Spleen (tissue), 7 donors: ENCODE data around the gene IP6K3.

Source experiments
- POLR2A ChIP-seq, 3 donors: fragments of 450-650 bp; IDR thresholded peaks; one replicate each; pipeline ENCODE4 v1.5.1; 2017; ENCODE audit warnings: antibody characterized with exemption in 3 of 3, mild to moderate bottlenecking in 1 of 3
- TF ChIP-seq, protein P1 (sequence below), 11 experiments: fragments of 200-600 bp in 7 of 11; fragments of 450-650 bp in 4 of 11; sonication (generic) in 4 of 11; IDR thresholded peaks in 8 of 11; conservative IDR thresholded peaks in 3 of 11; 1 replicate in 7 of 11; 2 replicates in 4 of 11; pipeline versions ENCODE4 v1.4.0 to v1.8.0; 2016 to 2021; ENCODE audit warnings: antibody characterized with exemption in 11 of 11, inconsistent platforms in 4 of 11, mild to moderate bottlenecking in 1 of 11
- donor health status: DM: no; HTN: no; CAD: no; lungs with moderate emphysema.
- donor health status: DM: no; HTN: no; CAD: no.
- donor health status: DM: no; HTN: no; CAD: no.

- no peak for TF ChIP-seq POLR2A (IDR thresholded peaks at IDR 0.05)
- TF ChIP-seq, protein P1, sequence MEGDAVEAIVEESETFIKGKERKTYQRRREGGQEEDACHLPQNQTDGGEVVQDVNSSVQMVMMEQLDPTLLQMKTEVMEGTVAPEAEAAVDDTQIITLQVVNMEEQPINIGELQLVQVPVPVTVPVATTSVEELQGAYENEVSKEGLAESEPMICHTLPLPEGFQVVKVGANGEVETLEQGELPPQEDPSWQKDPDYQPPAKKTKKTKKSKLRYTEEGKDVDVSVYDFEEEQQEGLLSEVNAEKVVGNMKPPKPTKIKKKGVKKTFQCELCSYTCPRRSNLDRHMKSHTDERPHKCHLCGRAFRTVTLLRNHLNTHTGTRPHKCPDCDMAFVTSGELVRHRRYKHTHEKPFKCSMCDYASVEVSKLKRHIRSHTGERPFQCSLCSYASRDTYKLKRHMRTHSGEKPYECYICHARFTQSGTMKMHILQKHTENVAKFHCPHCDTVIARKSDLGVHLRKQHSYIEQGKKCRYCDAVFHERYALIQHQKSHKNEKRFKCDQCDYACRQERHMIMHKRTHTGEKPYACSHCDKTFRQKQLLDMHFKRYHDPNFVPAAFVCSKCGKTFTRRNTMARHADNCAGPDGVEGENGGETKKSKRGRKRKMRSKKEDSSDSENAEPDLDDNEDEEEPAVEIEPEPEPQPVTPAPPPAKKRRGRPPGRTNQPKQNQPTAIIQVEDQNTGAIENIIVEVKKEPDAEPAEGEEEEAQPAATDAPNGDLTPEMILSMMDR (IDR thresholded peaks at IDR 0.05 in 8 of 11, conservative IDR thresholded peaks at IDR 0.05 in 3 of 11), result no peak
These were observed 40.7 kb upstream of the IP6K3 start for GRCh38 chr6:33787346-33787953.
